ENCODE results near the gene YY2. TPM values are rescaled to one million over a fixed set of nuclear protein-coding genes. Genes with fewer than 3 reads are reported as not detected.

Gene YY2
- total and polyA plus RNA-seq, 9 of the 15 experiments (the other 6 are each of a cell fraction or from before 2014, with no cell fraction given): 0.77 to 2.2 (median 1.1) TPM

GRCh38 chrX:21865436-21865835, 9.6 kb downstream of the YY2 start:
- H2AFZ ChIP-seq (ENCODE audit: low read depth, low read length): no peak overlapping the region
- in situ Hi-C loops (cut with MboI): no loop called here
- intact Hi-C loops (cut with micrococcal nuclease): no loop called here
- TF ChIP-seq NFRKB (IDR thresholded peaks at IDR 0.05; ENCODE audit: low read depth): no peak
- no peak for TF ChIP-seq CBX5 (IDR thresholded peaks at IDR 0.05; ENCODE audit: borderline replicate concordance, low read depth)
- no peak for TF ChIP-seq TAL1 (IDR thresholded peaks at IDR 0.05)
- no peak for TF ChIP-seq ZNF354B (CRISPR knock-in tag; IDR thresholded peaks at IDR 0.05)
- no peak for TF ChIP-seq ZNF699 (CRISPR knock-in tag; IDR thresholded peaks at IDR 0.05; ENCODE audit: insufficient replicate concordance)
- no peak for TF ChIP-seq ZNF24 (IDR thresholded peaks at IDR 0.05)
- no peak for TF ChIP-seq GTF2A2 (tag; IDR thresholded peaks at IDR 0.05)
- no peak for TF ChIP-seq FOXK1 (CRISPR knock-in tag; IDR thresholded peaks at IDR 0.05; ENCODE audit: borderline replicate concordance)
- H4K20me1 ChIP-seq (replicated peaks; ENCODE audit: control insufficient read depth, insufficient read depth, low read length): no peaks in the 10 kb centered on the region
- no peak overlapping the region for H3K9ac ChIP-seq (ENCODE audit: insufficient read depth in 1 of 2, low read depth in 2 of 2, low read length in 2 of 2)
- FAIRE-seq: no peak
- no peak for DNase-seq (ENCODE audit: extremely low read depth in 1 of 4, low spot score in 3 of 4)
- no peak overlapping the region for H3K4me2 ChIP-seq (ENCODE audit: insufficient read depth, low read length)
- H3K27me3 ChIP-seq (ENCODE audit: control insufficient read depth in 2 of 2, insufficient read depth in 2 of 2, low read length in 2 of 2): no peaks in the 10 kb centered on the region
- ChIA-PET CTCF (ENCODE audit: low intra/inter-chr PET ratio) (no interaction called here), POLR2A (no interaction called here)
- H3K79me2 ChIP-seq (ENCODE audit: control insufficient read depth, insufficient read depth, low read length): no peaks in the 10 kb centered on the region
- BruUV-seq (replicated peaks): no TSS peak
- H3K27ac ChIP-seq (ENCODE audit: extremely low read depth, low read depth, low read length): no peak overlapping the region
- no peaks in the 10 kb centered on the region for H3K9me3 ChIP-seq (replicated peaks; ENCODE audit: control insufficient read depth, insufficient read depth, low read depth, low read length)
- no peaks in the 10 kb centered on the region for H3K36me3 ChIP-seq (ENCODE audit: control insufficient read depth, insufficient read depth, low read length)
- no peak overlapping the region for H3K4me3 ChIP-seq
- no peaks in the 10 kb centered on the region; a peak in 1 of 5 replicates for H3K4me1 ChIP-seq (replicated peaks in 1 of 2; ENCODE audit: control insufficient read depth in 2 of 2, insufficient read depth in 2 of 2, low read length in 2 of 2)
- no peaks in the 10 kb centered on the region for H3K9me1 ChIP-seq (ENCODE audit: control insufficient read depth, insufficient read depth, low read length)
- ATAC-seq: no peak

- no peaks in the 10 kb centered on the region for H3K4me1 ChIP-seq (replicated peaks in 1 of 2; ENCODE audit: control insufficient read depth in 2 of 2, insufficient read depth in 2 of 2, low read length in 2 of 2)
- no peak overlapping the region for H3K9ac ChIP-seq (ENCODE audit: insufficient read depth in 1 of 2, low read depth in 2 of 2, low read length in 2 of 2)
- no peaks in the 10 kb centered on the region for H3K27me3 ChIP-seq (ENCODE audit: control insufficient read depth in 2 of 2, insufficient read depth in 2 of 2, low read length in 2 of 2)
- ATAC-seq (no peak), DNase-seq (ENCODE audit: extremely low read depth in 1 of 4, low spot score in 3 of 4) (no peak), FAIRE-seq (no peak)
- no peak for TF ChIP-seq TCF7L2 (IDR thresholded peaks at IDR 0.05; ENCODE audit: low read depth, low read length)
- TF ChIP-seq EZH2 (IDR thresholded peaks at IDR 0.05; ENCODE audit: borderline replicate concordance, low read depth, low read length): no peak
- no peak for TF ChIP-seq KLF10 (CRISPR knock-in tag; IDR thresholded peaks at IDR 0.05)
- TF ChIP-seq CBX2 (IDR thresholded peaks at IDR 0.05; ENCODE audit: insufficient read depth, low read length, poor library complexity, severe bottlenecking): no peak
- TF ChIP-seq ETV5 (CRISPR knock-in tag; IDR thresholded peaks at IDR 0.05; ENCODE audit: low read depth): no peak
- no peak for TF ChIP-seq ZNF253 (CRISPR knock-in tag; conservative IDR thresholded peaks at IDR 0.05)
- TF ChIP-seq PHF21A (IDR thresholded peaks at IDR 0.05; ENCODE audit: borderline replicate concordance, low read depth): no peak
- no peak for TF ChIP-seq CTBP1 (IDR thresholded peaks at IDR 0.05; ENCODE audit: borderline replicate concordance)
- H3K27ac ChIP-seq (ENCODE audit: extremely low read depth, low read depth, low read length): no peak overlapping the region
- intact Hi-C loops (cut with micrococcal nuclease) (no loop called here), in situ Hi-C loops (cut with MboI) (no loop called here)
- H4K20me1 ChIP-seq (replicated peaks; ENCODE audit: control insufficient read depth, insufficient read depth, low read length): no peaks in the 10 kb centered on the region
- WGBS (ENCODE audit: insufficient coverage, low coverage, missing lambda C conversion rate): 85% methylated on average over 1 of the region's 1 CpG
- ChIA-PET CTCF (ENCODE audit: low intra/inter-chr PET ratio) (no interaction called here), POLR2A (no interaction called here)
- no peaks in the 10 kb centered on the region for H3K79me2 ChIP-seq (ENCODE audit: control insufficient read depth, insufficient read depth, low read length)
- H3K9me1 ChIP-seq (ENCODE audit: control insufficient read depth, insufficient read depth, low read length): no peaks in the 10 kb centered on the region
- H3K4me2 ChIP-seq (ENCODE audit: insufficient read depth, low read length): no peak overlapping the region
- H3K36me3 ChIP-seq (ENCODE audit: control insufficient read depth, insufficient read depth, low read length): no peaks in the 10 kb centered on the region
- BruUV-seq (replicated peaks): no TSS peak
- H2AFZ ChIP-seq (ENCODE audit: low read depth, low read length): no peak overlapping the region
- H3K4me3 ChIP-seq: no peak overlapping the region
- H3K9me3 ChIP-seq (replicated peaks; ENCODE audit: control insufficient read depth, insufficient read depth, low read depth, low read length): no peaks in the 10 kb centered on the region
Measured at GRCh38 chrX:21870494-21870893, 14.7 kb downstream of the YY2 start.

All from K562 (cell line).